Mucosa of rectum (tissue), 2 donors: Measurements from ENCODE around the gene CCNL2.
A peak's percentile ranks its signal among the peaks of the same experiment; 100 is the strongest.

Experiments used
- H3K27ac ChIP-seq, 2 donors: one replicate each; pipeline ENCODE4 v1.7.0; 2013; ENCODE audit warnings: inconsistent platforms in 2 of 2, low read depth in 2 of 2, low read length in 2 of 2
- H3K27me3 ChIP-seq, 2 donors: one replicate each; pipeline ENCODE4 v1.7.0; 2013; ENCODE audit warnings: low read length in 2 of 2; ENCODE audit not compliant: control insufficient read depth in 2 of 2, insufficient read depth in 2 of 2
- H3K36me3 ChIP-seq, 2 donors: one replicate each; pipeline ENCODE4 v1.7.0; 2013; ENCODE audit warnings: low read length in 2 of 2; ENCODE audit not compliant: control insufficient read depth in 2 of 2, insufficient read depth in 2 of 2
- H3K4me1 ChIP-seq, 2 donors: one replicate each; pipeline ENCODE4 v1.7.0; 2013; ENCODE audit warnings: low read length in 2 of 2, mild to moderate bottlenecking in 1 of 2; ENCODE audit not compliant: control insufficient read depth in 2 of 2, insufficient read depth in 2 of 2
- H3K4me3 ChIP-seq, 2 donors: one replicate each; pipeline ENCODE4 v1.7.0; 2013; ENCODE audit warnings: low read length in 2 of 2
- H3K9ac ChIP-seq, 2 donors: one replicate each; pipeline ENCODE4 v1.7.0; 2013; ENCODE audit warnings: low read length in 2 of 2, low read depth in 1 of 2, mild to moderate bottlenecking in 1 of 2
- H3K9me3 ChIP-seq, 2 donors: one replicate each; pipeline ENCODE4 v1.7.0; 2013; ENCODE audit warnings: low read length in 2 of 2; ENCODE audit not compliant: control insufficient read depth in 2 of 2
- donor health status: healthy.
- donor health status: Normal muscosa, but diverticular disease.

Gene CCNL2

GRCh38 chr1:1364266-1364665 lies 34.9 kb downstream of the CCNL2 start:
- Histone ChIP-seq H3K36me3 (no peaks in the 10 kb centered on the region), H3K4me1 (peaks cover 0 to 2% of the 10 kb centered on the region in 2 donors), H3K9ac (no peak overlapping the region), H3K9me3 (no peaks in the 10 kb centered on the region), H3K4me3 (no peak overlapping the region), H3K27me3 (peaks cover 2 to 3% of the 10 kb centered on the region in 2 donors), H3K27ac (no peak overlapping the region)

- H3K9ac ChIP-seq = peak overlapping the region in 1 of 2 donors; percentile 12
- H3K36me3 ChIP-seq = no peaks in the 10 kb centered on the region
- peak overlapping the region; percentile 48 to 64 for H3K27ac ChIP-seq
- peak overlapping the region in 1 of 2 donors; percentile 28 for H3K4me3 ChIP-seq
- H3K9me3 ChIP-seq = no peaks in the 10 kb centered on the region
- peaks cover 4% of the 10 kb centered on the region in 2 donors for H3K4me1 ChIP-seq
- peaks cover 12 to 14% of the 10 kb centered on the region in 2 donors for H3K27me3 ChIP-seq
Observed at GRCh38 chr1:1361982-1362423, 37.1 kb downstream of the CCNL2 start.

GRCh38 chr1:1361233-1361981 lies 37.7 kb downstream of the CCNL2 start:
- H3K27ac ChIP-seq = peak overlapping the region; percentile 48 to 64
- H3K9ac ChIP-seq = peak overlapping the region in 1 of 2 donors; percentile 12
- no peaks in the 10 kb centered on the region for H3K9me3 ChIP-seq
- no peak overlapping the region for H3K4me3 ChIP-seq
- peaks cover 4% of the 10 kb centered on the region in 2 donors for H3K4me1 ChIP-seq
- H3K27me3 ChIP-seq = peaks cover 12 to 14% of the 10 kb centered on the region in 2 donors
- no peaks in the 10 kb centered on the region for H3K36me3 ChIP-seq

GRCh38 chr1:1360506-1361169 lies 38.5 kb downstream of the CCNL2 start:
- no peak overlapping the region for H3K9ac ChIP-seq

GRCh38 chr1:1359664-1360468 lies 39.3 kb downstream of the CCNL2 start:
- peak overlapping the region; percentile 79 to 82 for H3K27ac ChIP-seq
- H3K4me1 ChIP-seq = peaks cover 4% of the 10 kb centered on the region in 2 donors
- H3K9ac ChIP-seq = peak overlapping the region in 1 of 2 donors; percentile 42
- no peaks in the 10 kb centered on the region for H3K36me3 ChIP-seq
- peaks cover 12 to 14% of the 10 kb centered on the region in 2 donors for H3K27me3 ChIP-seq
- H3K9me3 ChIP-seq = no peaks in the 10 kb centered on the region
- no peak overlapping the region for H3K4me3 ChIP-seq

More at GRCh38 chr1:1360506-1361169, 38.5 kb downstream of the CCNL2 start:
- Histone ChIP-seq H3K36me3 (no peaks in the 10 kb centered on the region), H3K9me3 (no peaks in the 10 kb centered on the region), H3K27ac (peak overlapping the region; percentile 3 to 38), H3K4me3 (no peak overlapping the region), H3K27me3 (peaks cover 12 to 14% of the 10 kb centered on the region in 2 donors), H3K4me1 (peaks cover 4% of the 10 kb centered on the region in 2 donors)

- H3K4me1 ChIP-seq = peaks cover 4% of the 10 kb centered on the region in 2 donors
- no peaks in the 10 kb centered on the region for H3K36me3 ChIP-seq
- no peaks in the 10 kb centered on the region for H3K9me3 ChIP-seq
- peaks cover 15 to 16% of the 10 kb centered on the region in 2 donors for H3K27me3 ChIP-seq
- H3K4me3 ChIP-seq = no peak overlapping the region
- H3K27ac ChIP-seq = peak overlapping the region; percentile 79 to 82
- peak overlapping the region in 1 of 2 donors; percentile 42 for H3K9ac ChIP-seq
Observed at GRCh38 chr1:1359308-1359663, 39.8 kb downstream of the CCNL2 start.

- peaks cover 0 to under 1% of the 10 kb centered on the region in 2 donors for H3K36me3 ChIP-seq
- peaks cover 16 to 20% of the 10 kb centered on the region in 2 donors for H3K27me3 ChIP-seq
- H3K4me1 ChIP-seq = peaks cover 4% of the 10 kb centered on the region in 2 donors
- no peaks in the 10 kb centered on the region for H3K9me3 ChIP-seq
- peak within 1 kb of the TSS; percentile 52 to 63 for H3K9ac ChIP-seq
- H3K4me3 ChIP-seq = peak within 1 kb of the TSS; percentile 27 to 65
- peak within 1 kb of the TSS; percentile 79 to 82 for H3K27ac ChIP-seq
Observed at GRCh38 chr1:1358433-1359271, 40.5 kb downstream of the CCNL2 start, which contains the start of gene MXRA8. MXRA8 (minus strand) TSS chr1:1358555; CDS start chr1:1358504, 51 bp downstream.

GRCh38 chr1:1357871-1358432 lies 41.2 kb downstream of the CCNL2 start:
- Histone ChIP-seq H3K4me1 (peaks cover 4% of the 10 kb centered on the region in 2 donors), H3K4me3 (peak overlapping the region; percentile 27 to 65), H3K27ac (peak overlapping the region; percentile 79 to 82), H3K36me3 (peaks cover 0 to 3% of the 10 kb centered on the region in 2 donors), H3K9ac (peak overlapping the region; percentile 52 to 63), H3K9me3 (no peaks in the 10 kb centered on the region), H3K27me3 (peaks cover 16 to 25% of the 10 kb centered on the region in 2 donors)
